Neural progenitor cell (in vitro differentiated cells): ENCODE results near the gene SMARCB1. TPM values are rescaled to one million over a fixed set of nuclear protein-coding genes. Genes with fewer than 3 reads are reported as not detected.

ENCODE experiments used
- DNase-seq: peaks from one replicate; pipeline ENCODE4 v3.0.0-alpha.2; 2016; ENCODE audit warnings: low spot score
- H2AFZ ChIP-seq: fragments of 200-600 bp; sonication (generic); replicated peaks from 2 replicates; pipeline ENCODE4 v1.6.1; 2016; ENCODE audit warnings: antibody characterized with exemption
- H3F3A ChIP-seq: fragments of 200-600 bp; sonication (generic); 2 replicates; pipeline ENCODE4 v1.6.1; 2016; ENCODE audit warnings: antibody characterized with exemption, low read depth
- H3K27ac ChIP-seq: fragments of 200-600 bp; sonication (generic); 2 replicates; pipeline ENCODE4 v1.5.1; 2016; ENCODE audit warnings: mild to moderate bottlenecking
- H3K27me3 ChIP-seq: fragments of 200-600 bp; sonication (generic); 2 replicates; pipeline ENCODE4 v1.6.1; 2016; ENCODE audit warnings: mild to moderate bottlenecking, moderate library complexity
- H3K36me3 ChIP-seq: fragments of 200-600 bp; sonication (generic); 2 replicates; pipeline ENCODE4 v1.5.1; 2016
- H3K4me1 ChIP-seq: fragments of 200-600 bp; sonication (generic); 2 replicates; pipeline ENCODE4 v1.6.1; 2016; ENCODE audit warnings: mixed run types
- H3K4me2 ChIP-seq: fragments of 200-600 bp; sonication (generic); 2 replicates; pipeline ENCODE4 v1.6.1; 2016
- H3K4me3 ChIP-seq: fragments of 200-600 bp; sonication (generic); 2 replicates; pipeline ENCODE4 v1.5.1; 2016
- H3K79me2 ChIP-seq: fragments of 200-600 bp; sonication (generic); 2 replicates; pipeline ENCODE4 v1.6.1; 2016; ENCODE audit warnings: low read depth
- H3K9ac ChIP-seq: fragments of 200-600 bp; sonication (generic); 2 replicates; pipeline ENCODE4 v1.6.1; 2016
- H3K9me3 ChIP-seq: fragments of 200-600 bp; sonication (generic); 2 replicates; pipeline ENCODE4 v1.5.1; 2016; ENCODE audit warnings: low read depth
- H4K20me1 ChIP-seq: fragments of 200-600 bp; sonication (generic); 2 replicates; pipeline ENCODE4 v1.6.1; 2016; ENCODE audit warnings: low read depth
- H3K27ac Mint-ChIP-seq: 3 replicates; pipeline ENCODE4 v1.8.0; 2021; ENCODE audit warnings: mixed read lengths
- H3K27me3 Mint-ChIP-seq: 2 replicates; pipeline ENCODE4 v1.8.0; 2022; ENCODE audit warnings: low read depth, mild to moderate bottlenecking, inconsistent platforms, moderate library complexity, mixed read lengths; ENCODE audit not compliant: insufficient read depth
- H3K36me3 Mint-ChIP-seq: 3 replicates; pipeline ENCODE4 v1.8.0; 2021; ENCODE audit warnings: mixed read lengths
- H3K4me1 Mint-ChIP-seq: 3 replicates; pipeline ENCODE4 v1.8.0; 2021; ENCODE audit warnings: mixed read lengths
- H3K4me3 Mint-ChIP-seq: 3 replicates; pipeline ENCODE4 v1.8.0; 2021; ENCODE audit warnings: mild to moderate bottlenecking, moderate library complexity, mixed read lengths
- H3K9me3 Mint-ChIP-seq: 3 replicates; pipeline ENCODE4 v1.8.0; 2020; ENCODE audit warnings: mixed read lengths
- EZH2 ChIP-seq: fragments of 200-600 bp; sonication (generic); IDR thresholded peaks from 2 replicates; pipeline ENCODE4 v1.6.1; 2017; ENCODE audit warnings: antibody characterized with exemption, mild to moderate bottlenecking, moderate library complexity
- EZH2phosphoT487 ChIP-seq: fragments of 200-600 bp; sonication (generic); IDR thresholded peaks from 2 replicates; pipeline ENCODE4 v1.6.1; 2017; ENCODE audit warnings: antibody characterized with exemption
- total RNA-seq: library from RNA; depleted of rRNA; stranded (reverse); fragments of >200 nt; gene quantifications from 2 replicates; pipeline ENCODE4 v1.2.3, GENCODE V29; 2015; ENCODE audit warnings: low replicate concordance
- TF ChIP-seq, protein P1 (sequence below): fragments of 200-600 bp; sonication (generic); IDR thresholded peaks from 2 replicates; pipeline ENCODE4 v1.5.1; 2017; ENCODE audit warnings: antibody characterized with exemption, mild to moderate bottlenecking

The SMARCB1 gene
- total RNA-seq, 1 donor from 2014 or later, result 151 TPM

DNA sequence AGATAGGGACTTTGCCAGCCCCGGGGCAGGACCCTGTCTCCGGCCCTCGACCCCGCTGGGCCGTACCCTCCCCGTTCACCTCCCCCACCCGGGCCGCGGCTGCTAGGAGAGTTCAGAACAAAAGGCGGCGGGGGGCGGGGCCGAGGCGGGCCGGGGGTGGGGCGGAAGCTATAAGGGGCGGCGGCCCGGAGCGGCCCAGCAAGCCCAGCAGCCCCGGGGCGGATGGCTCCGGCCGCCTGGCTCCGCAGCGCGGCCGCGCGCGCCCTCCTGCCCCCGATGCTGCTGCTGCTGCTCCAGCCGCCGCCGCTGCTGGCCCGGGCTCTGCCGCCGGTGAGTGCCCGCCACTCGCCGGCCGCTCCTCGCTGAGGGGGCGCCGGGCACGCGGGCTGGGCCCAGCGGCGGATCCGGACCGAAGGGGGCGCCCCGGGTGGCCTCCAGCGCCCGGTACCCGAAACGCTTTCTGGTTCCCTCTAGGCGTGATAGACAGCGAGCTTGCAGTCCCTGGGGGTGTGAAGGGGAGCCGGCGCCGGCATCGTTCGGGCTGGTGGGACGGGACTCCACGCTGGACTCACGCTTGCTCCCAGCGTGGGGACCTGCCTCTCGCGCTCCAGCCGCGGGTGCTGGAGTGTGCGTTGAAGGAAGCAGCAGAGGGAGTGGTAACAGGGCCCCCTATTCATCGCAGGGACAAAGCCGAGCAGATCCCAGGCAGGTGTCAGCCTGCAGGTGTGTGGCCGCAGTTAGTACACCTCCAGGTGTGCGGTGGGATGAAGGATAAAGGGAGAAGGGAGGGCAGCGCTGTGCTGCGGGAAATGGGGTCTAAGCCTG, 13.9 kb upstream of the SMARCB1 start, which contains the start of gene MMP11:
Gene MMP11 (plus strand): TSS at position 201 of the 825 bp plus-strand sequence. CDS start 22 bp downstream, at position 223.
- H3K79me2 ChIP-seq, result no peaks in the 10 kb centered on the region
- peak within 1 kb of the TSS; percentile 69 for H3K4me3 ChIP-seq
- peak within 1 kb of the TSS; percentile 88 for H2AFZ ChIP-seq

DNA sequence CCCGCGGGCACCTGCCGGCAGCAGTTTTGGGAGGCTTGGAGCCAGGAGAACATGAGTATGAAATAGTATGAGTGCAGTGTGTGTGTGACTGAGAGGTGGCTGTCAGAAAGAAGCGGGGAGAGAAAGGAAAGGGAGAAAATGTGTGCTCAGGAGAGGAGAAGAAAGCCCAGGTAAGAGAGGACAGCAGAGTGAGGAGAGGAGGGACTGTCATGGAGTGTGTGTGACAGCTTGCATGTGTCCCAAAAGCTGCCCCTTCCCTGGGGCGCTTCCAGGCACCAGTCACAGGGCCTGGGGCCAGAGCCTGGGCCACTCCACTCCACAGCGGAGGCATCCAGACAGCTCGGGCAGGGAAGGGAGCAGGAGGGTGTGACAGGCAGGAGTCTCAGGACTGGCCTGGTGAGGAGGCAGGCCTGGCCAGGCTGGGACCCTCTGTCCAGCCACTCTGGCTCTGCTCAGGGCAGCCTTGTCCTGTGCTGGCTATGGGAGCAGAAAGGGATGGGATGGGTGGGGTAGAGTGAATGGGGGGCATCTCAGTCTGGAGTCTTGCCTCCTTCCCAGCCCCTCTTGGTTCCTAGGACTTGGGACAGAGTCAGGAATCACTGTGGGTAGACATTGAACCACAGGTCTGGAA, 13.2 kb upstream of the SMARCB1 start:
- Histone ChIP-seq H3K79me2 (no peaks in the 10 kb centered on the region), H2AFZ (no peak overlapping the region), H3K4me1 (peaks cover 17% of the 10 kb centered on the region), H3K27me3 (peaks cover 44% of the 10 kb centered on the region), H3K9me3 (no peaks in the 10 kb centered on the region), H3K27ac (no peak overlapping the region), H4K20me1 (no peaks in the 10 kb centered on the region), H3K4me3 (peak overlapping the region; percentile 69), H3K36me3 (no peaks in the 10 kb centered on the region), H3K9ac (no peak overlapping the region), H3F3A (peaks cover 48% of the 10 kb centered on the region), H3K4me2 (peak overlapping the region; percentile 96)
- peak overlapping the region; percentile 76 for H3K4me3 Mint-ChIP-seq
- H3K9me3 Mint-ChIP-seq, result no peaks in the 10 kb centered on the region
- H3K4me1 Mint-ChIP-seq, result peaks cover 36% of the 10 kb centered on the region
- TF ChIP-seq EZH2phosphoT487, result no peak
- TF ChIP-seq, protein P1, sequence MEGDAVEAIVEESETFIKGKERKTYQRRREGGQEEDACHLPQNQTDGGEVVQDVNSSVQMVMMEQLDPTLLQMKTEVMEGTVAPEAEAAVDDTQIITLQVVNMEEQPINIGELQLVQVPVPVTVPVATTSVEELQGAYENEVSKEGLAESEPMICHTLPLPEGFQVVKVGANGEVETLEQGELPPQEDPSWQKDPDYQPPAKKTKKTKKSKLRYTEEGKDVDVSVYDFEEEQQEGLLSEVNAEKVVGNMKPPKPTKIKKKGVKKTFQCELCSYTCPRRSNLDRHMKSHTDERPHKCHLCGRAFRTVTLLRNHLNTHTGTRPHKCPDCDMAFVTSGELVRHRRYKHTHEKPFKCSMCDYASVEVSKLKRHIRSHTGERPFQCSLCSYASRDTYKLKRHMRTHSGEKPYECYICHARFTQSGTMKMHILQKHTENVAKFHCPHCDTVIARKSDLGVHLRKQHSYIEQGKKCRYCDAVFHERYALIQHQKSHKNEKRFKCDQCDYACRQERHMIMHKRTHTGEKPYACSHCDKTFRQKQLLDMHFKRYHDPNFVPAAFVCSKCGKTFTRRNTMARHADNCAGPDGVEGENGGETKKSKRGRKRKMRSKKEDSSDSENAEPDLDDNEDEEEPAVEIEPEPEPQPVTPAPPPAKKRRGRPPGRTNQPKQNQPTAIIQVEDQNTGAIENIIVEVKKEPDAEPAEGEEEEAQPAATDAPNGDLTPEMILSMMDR, result no peak
- TF ChIP-seq EZH2, result no peak
- no peaks in the 10 kb centered on the region for H3K36me3 Mint-ChIP-seq
- H3K27me3 Mint-ChIP-seq, result peaks cover 18% of the 10 kb centered on the region
- peak overlapping the region; percentile 5 for H3K27ac Mint-ChIP-seq
- no peak for DNase-seq

More for the DNA sequence above, 13.9 kb upstream of the SMARCB1 start, which contains the start of gene MMP11:
- Histone ChIP-seq H3K9ac (no peak within 1 kb of the TSS), H4K20me1 (no peaks in the 10 kb centered on the region), H3K27me3 (peaks cover 46% of the 10 kb centered on the region), H3K9me3 (no peaks in the 10 kb centered on the region), H3F3A (peaks cover 51% of the 10 kb centered on the region), H3K36me3 (no peaks in the 10 kb centered on the region), H3K4me2 (peak within 1 kb of the TSS; percentile 96), H3K27ac (no peak within 1 kb of the TSS), H3K4me1 (peaks cover 17% of the 10 kb centered on the region)
- H3K27ac Mint-ChIP-seq, result peak within 1 kb of the TSS; percentile 83
- DNase-seq, result peak; percentile 88
- peak within 1 kb of the TSS; percentile 83 for H3K4me3 Mint-ChIP-seq
- H3K9me3 Mint-ChIP-seq, result no peaks in the 10 kb centered on the region
- no peaks in the 10 kb centered on the region for H3K36me3 Mint-ChIP-seq
- TF ChIP-seq, protein P1, result no peak
- peak; percentile 37 for TF ChIP-seq EZH2
- H3K27me3 Mint-ChIP-seq, result peaks cover 18% of the 10 kb centered on the region
- peaks cover 36% of the 10 kb centered on the region for H3K4me1 Mint-ChIP-seq

DNA sequence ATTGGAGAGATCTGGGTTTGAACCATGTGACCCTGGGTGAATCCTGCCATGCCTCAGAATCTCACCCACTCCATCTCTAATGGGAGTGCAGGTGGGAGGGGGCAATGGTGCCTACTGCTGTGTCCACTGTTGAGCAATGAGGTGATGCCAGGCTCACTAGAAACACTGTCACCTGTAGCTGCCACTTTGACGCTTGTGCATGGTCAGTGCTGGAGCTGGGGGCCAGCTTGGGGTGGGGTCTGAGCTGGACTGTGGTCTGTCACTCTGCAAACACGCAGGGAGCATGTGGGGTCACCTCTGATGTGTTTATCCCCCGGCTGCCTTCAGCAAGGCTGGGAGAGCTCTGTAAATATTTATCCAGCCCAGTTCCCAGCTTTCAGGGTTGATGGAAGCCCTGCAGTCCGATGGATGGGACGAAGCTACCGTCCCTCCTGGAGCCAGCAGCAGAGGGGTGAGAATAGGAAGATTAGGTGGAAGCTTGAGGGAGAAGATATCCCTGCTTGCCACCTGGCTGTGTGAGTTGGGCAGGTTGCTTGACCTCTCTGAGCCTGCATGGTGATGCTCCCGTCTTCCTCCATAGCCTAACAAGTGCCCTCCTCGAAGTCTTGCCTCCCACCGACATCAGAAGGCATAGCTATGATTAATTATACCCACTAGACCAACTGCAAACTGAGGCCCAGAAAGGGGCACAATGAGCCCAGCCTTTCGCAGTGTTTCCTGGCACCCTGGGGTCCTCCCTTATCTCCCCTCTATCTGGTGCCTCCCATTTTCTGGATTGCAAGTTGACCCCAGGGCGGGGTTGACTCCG, 12.4 kb upstream of the SMARCB1 start:
- no peak overlapping the region for H3K27ac ChIP-seq
- H3K27me3 ChIP-seq, result peaks cover 37% of the 10 kb centered on the region
- H3K4me2 ChIP-seq, result peak overlapping the region; percentile 18
- no peak overlapping the region for H2AFZ ChIP-seq
- Mint-ChIP-seq H3K4me3 (peak overlapping the region; percentile 30), H3K4me1 (peaks cover 33% of the 10 kb centered on the region), H3K36me3 (no peaks in the 10 kb centered on the region), H3K9me3 (no peaks in the 10 kb centered on the region), H3K27ac (no peak overlapping the region), H3K27me3 (peaks cover 15% of the 10 kb centered on the region)
- peaks cover 17% of the 10 kb centered on the region for H3K4me1 ChIP-seq
- H3K79me2 ChIP-seq, result no peaks in the 10 kb centered on the region
- peaks cover 42% of the 10 kb centered on the region for H3F3A ChIP-seq
- no peak for DNase-seq
- H4K20me1 ChIP-seq, result no peaks in the 10 kb centered on the region
- H3K9ac ChIP-seq, result no peak overlapping the region
- H3K4me3 ChIP-seq, result no peak overlapping the region
- no peak for TF ChIP-seq EZH2phosphoT487
- TF ChIP-seq EZH2, result no peak
- TF ChIP-seq, protein P1, result no peak
- H3K9me3 ChIP-seq, result no peaks in the 10 kb centered on the region
- no peaks in the 10 kb centered on the region for H3K36me3 ChIP-seq
